ENCODE measurements around the gene FBXL20. TPM values are rescaled to one million over a fixed set of nuclear protein-coding genes. Genes with fewer than 3 reads are reported as not detected.

Gene FBXL20
- total RNA-seq, 2 donors from 2014 or later: 30.8 to 45.2 TPM

DNA sequence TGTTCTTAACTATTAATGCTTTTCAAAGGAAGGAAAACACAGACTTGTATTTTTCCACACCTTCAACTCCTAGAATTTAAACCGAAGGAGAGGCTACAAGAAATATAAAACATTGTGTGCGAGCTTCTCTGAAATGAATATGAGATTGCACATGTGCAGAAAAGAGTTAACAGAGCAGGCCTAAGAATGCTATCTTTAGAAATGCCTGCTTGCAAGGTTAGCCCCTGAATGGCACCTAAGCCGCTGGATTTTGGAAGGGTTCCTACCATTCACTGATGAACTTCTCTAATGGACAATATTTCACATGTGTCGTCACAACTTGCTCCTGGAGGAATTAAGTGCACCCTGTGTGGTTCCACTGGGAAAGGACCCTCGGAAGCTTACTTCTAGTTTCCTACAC lies 69.3 kb downstream of the FBXL20 start:
- Histone ChIP-seq H3K27me3 (replicated peaks; ENCODE audit: insufficient read depth) (no peaks in the 10 kb centered on the region), H3K27ac (no peak overlapping the region), H3K9me3 (no peaks in the 10 kb centered on the region), H3K4me1 (ENCODE audit: control insufficient read depth in 1 of 2, low read depth in 2 of 2) (peaks cover 0 to 3% of the 10 kb centered on the region in 2 donors), H3K36me3 (no peaks in the 10 kb centered on the region), H3K4me3 (no peak overlapping the region)
- DNase-seq (ENCODE audit: low spot score) (no peak), ATAC-seq (ENCODE audit: insufficient number of reproducible peaks, low FRiP score, low read depth) (no peak)
- TF ChIP-seq, protein P1, sequence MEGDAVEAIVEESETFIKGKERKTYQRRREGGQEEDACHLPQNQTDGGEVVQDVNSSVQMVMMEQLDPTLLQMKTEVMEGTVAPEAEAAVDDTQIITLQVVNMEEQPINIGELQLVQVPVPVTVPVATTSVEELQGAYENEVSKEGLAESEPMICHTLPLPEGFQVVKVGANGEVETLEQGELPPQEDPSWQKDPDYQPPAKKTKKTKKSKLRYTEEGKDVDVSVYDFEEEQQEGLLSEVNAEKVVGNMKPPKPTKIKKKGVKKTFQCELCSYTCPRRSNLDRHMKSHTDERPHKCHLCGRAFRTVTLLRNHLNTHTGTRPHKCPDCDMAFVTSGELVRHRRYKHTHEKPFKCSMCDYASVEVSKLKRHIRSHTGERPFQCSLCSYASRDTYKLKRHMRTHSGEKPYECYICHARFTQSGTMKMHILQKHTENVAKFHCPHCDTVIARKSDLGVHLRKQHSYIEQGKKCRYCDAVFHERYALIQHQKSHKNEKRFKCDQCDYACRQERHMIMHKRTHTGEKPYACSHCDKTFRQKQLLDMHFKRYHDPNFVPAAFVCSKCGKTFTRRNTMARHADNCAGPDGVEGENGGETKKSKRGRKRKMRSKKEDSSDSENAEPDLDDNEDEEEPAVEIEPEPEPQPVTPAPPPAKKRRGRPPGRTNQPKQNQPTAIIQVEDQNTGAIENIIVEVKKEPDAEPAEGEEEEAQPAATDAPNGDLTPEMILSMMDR (IDR thresholded peaks at IDR 0.05): no peak

DNA sequence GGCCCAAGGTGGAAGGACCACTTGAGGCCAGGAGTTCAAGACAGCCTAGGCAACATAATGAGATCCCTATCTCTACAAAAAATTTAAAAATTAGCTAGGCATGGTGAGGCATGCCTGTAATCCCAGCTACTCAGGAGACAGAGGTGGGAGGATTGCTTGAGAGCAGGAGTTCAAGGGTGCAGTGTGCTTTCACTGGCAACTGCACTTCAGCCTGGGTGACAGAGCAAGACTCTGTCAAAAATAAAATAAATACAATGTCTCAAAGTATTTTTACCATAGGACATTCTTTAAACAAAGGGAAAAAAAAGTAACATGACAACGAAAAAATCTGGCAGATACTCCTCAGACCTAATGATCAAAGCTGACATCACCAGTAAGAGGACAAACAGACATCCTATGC lies 72.6 kb downstream of the FBXL20 start:
- H3K36me3 ChIP-seq: no peaks in the 10 kb centered on the region
- DNase-seq (ENCODE audit: low spot score): no peak
- no peaks in the 10 kb centered on the region for H3K9me3 ChIP-seq
- TF ChIP-seq, protein P1 (IDR thresholded peaks at IDR 0.05): no peak
- no peaks in the 10 kb centered on the region for H3K27me3 ChIP-seq (replicated peaks; ENCODE audit: insufficient read depth)
- H3K4me3 ChIP-seq: no peak overlapping the region
- no peak overlapping the region for H3K27ac ChIP-seq
- ATAC-seq (ENCODE audit: insufficient number of reproducible peaks, low FRiP score, low read depth): no peak
- no peaks in the 10 kb centered on the region for H3K4me1 ChIP-seq (ENCODE audit: control insufficient read depth in 1 of 2, low read depth in 2 of 2)

DNA sequence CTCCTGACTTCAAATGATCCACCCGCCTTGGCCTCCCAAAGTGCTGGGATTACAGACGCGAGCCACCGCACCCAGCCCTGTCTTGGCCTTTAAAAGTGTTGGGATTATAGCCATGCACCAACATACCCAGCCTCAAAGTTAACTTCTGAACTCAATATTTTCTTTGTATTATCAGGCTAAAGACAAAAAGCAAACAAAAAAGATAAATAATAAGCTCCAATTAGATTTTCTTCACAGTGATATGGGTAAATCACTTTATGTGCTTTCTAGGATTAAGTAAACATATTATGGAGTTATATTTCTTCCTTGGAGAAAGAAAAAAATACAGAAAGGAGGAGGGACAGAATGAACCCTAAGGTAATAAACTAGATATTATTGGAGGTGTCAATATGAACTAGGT lies 74.3 kb downstream of the FBXL20 start:
- no peaks in the 10 kb centered on the region for H3K4me1 ChIP-seq (ENCODE audit: control insufficient read depth in 1 of 2, low read depth in 2 of 2)
- no peak for DNase-seq (ENCODE audit: low spot score)
- H3K4me3 ChIP-seq: no peak overlapping the region
- TF ChIP-seq, protein P1 (IDR thresholded peaks at IDR 0.05): no peak
- H3K27me3 ChIP-seq (replicated peaks; ENCODE audit: insufficient read depth): no peaks in the 10 kb centered on the region
- no peaks in the 10 kb centered on the region for H3K36me3 ChIP-seq
- ATAC-seq (ENCODE audit: insufficient number of reproducible peaks, low FRiP score, low read depth): no peak
- no peaks in the 10 kb centered on the region for H3K9me3 ChIP-seq
- H3K27ac ChIP-seq: no peak overlapping the region

DNA sequence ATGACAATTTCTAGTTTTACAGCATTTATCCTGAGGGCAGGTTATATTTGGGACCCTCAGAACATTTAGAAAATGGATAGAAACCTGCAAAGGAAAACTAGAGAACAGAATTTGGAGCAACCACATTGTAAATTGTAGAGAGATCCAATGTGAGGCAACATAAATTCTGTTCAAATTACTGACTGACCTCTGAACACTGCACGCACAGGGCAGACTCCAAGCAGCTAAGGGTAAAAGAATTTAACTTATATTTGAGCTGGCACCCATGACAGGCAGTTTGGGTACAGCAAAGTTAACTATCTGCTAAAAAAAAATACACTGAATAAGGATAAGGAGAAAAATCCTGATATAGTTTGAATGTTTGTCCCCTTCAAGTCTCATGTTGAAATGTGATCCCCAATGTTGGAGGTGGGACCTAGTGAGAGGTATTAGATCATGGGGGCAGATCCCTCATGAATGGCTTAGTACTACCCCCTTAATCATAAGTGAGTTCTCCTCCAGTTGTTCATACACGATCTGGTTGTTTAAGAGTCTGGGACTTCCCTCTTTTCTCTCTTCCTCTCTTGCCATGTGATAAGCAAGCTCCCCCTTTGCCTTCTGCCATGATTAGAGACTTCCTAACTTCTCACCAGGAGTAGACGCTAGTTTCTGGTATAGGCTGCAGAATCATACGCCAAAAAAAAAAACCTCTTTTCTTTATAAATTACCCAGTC lies 75.7 kb downstream of the FBXL20 start:
- no peak for DNase-seq (ENCODE audit: low spot score)
- H3K9me3 ChIP-seq: no peaks in the 10 kb centered on the region
- TF ChIP-seq, protein P1 (IDR thresholded peaks at IDR 0.05): no peak
- no peak overlapping the region for H3K27ac ChIP-seq
- no peaks in the 10 kb centered on the region for H3K36me3 ChIP-seq
- no peak overlapping the region for H3K4me3 ChIP-seq
- peaks cover 0 to 7% of the 10 kb centered on the region in 2 donors for H3K4me1 ChIP-seq (ENCODE audit: control insufficient read depth in 1 of 2, low read depth in 2 of 2)
- ATAC-seq (ENCODE audit: insufficient number of reproducible peaks, low FRiP score, low read depth): no peak
- H3K27me3 ChIP-seq (replicated peaks; ENCODE audit: insufficient read depth): no peaks in the 10 kb centered on the region

DNA sequence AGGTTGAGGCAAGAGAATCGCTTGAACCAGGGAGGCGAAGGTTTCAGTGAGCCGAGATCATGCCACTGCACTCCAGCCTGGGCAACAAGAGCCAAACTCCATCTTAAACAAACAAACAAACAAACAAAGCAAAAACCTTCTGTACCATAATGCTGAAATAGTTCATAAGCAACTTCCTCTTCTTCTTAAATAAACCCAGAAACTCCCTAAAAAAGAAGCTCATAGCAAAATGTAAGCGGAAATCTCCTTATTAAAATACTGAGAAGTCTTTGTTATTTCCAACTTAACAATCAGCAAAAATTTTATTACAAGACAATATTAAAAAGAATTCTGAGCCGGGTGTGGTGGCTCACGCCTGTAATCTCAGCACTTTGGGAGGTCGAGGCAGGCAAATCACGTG lies 82.8 kb downstream of the FBXL20 start:
- Histone ChIP-seq H3K4me1 (ENCODE audit: control insufficient read depth in 1 of 2, low read depth in 2 of 2) (peaks cover 0 to 7% of the 10 kb centered on the region in 2 donors), H3K27ac (no peak overlapping the region), H3K36me3 (no peaks in the 10 kb centered on the region), H3K9me3 (no peaks in the 10 kb centered on the region), H3K27me3 (replicated peaks; ENCODE audit: insufficient read depth) (no peaks in the 10 kb centered on the region), H3K4me3 (no peak overlapping the region)
- ATAC-seq (ENCODE audit: insufficient number of reproducible peaks, low FRiP score, low read depth) (no peak), DNase-seq (ENCODE audit: low spot score) (no peak)
- TF ChIP-seq, protein P1 (IDR thresholded peaks at IDR 0.05): no peak
